Subcutaneous adipose tissue (tissue), 4 donors: Measurements from ENCODE around the gene WWC1. TPM values are rescaled to one million over a fixed set of nuclear protein-coding genes. Genes with fewer than 3 reads are reported as not detected.

Source experiments
- total RNA-seq, 4 donors: library from RNA; depleted of rRNA; stranded (reverse); fragments of >200 nt; gene quantifications; one replicate each; pipeline ENCODE4 v1.1.0, GENCODE V29; 2016
- TF ChIP-seq, protein P1 (sequence below): fragments of 450-650 bp; IDR thresholded peaks from one replicate; pipeline ENCODE4 v1.5.1; 2016; ENCODE audit warnings: low read depth, mild to moderate bottlenecking, control low read depth, antibody characterized with exemption, moderate library complexity

Gene WWC1
- total RNA-seq, 4 donors from 2014 or later, result 0.34 to 5.1 (median 1.1) TPM; not detected in 1

DNA sequence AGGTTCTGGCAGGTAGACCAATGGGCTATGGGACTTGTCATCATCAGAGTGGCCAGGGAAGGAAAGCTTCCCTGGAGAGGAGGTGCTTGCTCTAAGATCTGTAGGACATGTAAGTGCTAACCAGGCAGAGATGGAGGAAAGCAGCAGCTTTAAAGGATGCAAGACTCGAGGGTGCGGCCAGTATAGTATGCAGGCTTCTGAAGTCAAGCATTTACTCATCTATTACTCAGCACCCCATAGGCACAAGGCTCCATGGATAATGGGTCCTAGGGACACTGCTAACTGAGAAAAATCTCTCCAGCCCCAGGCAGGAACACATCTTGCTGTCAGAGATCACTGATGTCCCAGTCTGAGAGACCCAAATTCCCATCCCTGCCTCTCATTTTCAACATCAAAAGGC is 49.7 kb downstream of the WWC1 start:
- TF ChIP-seq, protein P1, sequence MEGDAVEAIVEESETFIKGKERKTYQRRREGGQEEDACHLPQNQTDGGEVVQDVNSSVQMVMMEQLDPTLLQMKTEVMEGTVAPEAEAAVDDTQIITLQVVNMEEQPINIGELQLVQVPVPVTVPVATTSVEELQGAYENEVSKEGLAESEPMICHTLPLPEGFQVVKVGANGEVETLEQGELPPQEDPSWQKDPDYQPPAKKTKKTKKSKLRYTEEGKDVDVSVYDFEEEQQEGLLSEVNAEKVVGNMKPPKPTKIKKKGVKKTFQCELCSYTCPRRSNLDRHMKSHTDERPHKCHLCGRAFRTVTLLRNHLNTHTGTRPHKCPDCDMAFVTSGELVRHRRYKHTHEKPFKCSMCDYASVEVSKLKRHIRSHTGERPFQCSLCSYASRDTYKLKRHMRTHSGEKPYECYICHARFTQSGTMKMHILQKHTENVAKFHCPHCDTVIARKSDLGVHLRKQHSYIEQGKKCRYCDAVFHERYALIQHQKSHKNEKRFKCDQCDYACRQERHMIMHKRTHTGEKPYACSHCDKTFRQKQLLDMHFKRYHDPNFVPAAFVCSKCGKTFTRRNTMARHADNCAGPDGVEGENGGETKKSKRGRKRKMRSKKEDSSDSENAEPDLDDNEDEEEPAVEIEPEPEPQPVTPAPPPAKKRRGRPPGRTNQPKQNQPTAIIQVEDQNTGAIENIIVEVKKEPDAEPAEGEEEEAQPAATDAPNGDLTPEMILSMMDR, result no peak

DNA sequence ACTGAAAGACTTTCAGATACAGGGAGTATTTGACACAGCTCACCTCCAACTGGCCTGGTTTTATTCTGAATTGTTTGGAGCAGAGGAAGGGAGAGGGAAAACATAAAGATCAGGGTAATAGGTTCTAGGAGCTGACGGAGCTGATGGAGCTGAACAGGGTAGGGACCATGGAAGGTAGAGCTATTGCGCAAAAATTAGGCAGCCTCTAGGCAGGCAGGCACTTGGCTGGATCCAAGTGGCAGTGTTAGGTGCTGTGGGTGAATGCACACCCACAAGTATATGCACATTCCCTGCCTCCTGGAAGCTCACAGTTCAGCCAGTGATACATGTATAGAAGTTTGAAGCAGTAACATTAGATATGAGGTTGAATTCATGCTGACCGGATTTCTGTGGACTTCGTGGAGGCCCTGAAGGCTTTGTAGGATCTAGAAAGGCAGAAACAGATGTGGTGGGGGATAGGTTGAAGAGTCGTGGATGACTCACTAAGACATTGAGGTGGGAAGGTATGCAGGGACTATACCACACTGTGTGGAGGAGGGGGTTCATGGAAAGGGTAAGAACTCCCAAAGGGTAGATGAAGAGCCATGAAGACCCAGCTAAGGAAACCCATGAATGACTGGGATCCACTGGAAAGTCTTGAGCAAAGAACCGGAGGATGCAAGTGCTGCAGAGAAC is 50.8 kb downstream of the WWC1 start:
- TF ChIP-seq, protein P1, result no peak

DNA sequence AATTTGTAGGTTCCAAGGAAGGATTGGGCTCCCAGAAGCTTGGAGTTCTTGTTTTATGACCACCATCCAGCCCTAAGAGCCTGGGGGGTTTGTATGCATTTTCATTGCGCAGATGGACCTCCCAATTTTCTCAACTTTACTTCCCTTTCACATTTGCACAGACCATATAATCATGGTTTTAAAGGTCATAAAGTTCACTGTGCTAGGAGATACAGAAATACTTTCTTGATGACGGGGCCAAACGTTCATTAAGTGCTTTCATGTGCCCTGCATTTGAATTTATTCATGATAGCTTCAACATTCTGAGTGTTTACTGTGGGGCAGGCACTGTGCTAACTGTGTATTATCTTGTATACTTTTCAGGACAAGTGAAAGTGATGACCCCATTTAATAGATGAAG is 51.5 kb downstream of the WWC1 start:
- TF ChIP-seq, protein P1, result no peak

DNA sequence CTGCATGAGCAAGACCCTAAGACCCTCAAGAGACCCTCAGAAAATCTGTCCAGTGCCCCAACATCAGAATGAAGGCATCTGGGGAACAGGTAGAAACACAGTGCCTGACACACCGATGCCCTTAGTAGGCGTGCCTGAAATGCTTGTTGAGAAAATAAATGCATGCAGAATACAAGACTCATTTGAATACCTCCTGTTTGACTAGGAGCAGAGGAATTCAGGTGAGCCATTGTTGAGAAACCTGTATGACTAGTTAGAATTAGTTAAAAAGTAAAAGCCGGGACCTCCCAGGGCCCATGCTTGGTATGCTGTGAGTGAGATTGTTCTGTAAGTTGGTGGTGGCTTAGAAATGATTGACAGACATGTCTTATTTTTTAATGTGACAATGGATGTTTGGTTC is 55.0 kb downstream of the WWC1 start:
- TF ChIP-seq, protein P1, result no peak

DNA sequence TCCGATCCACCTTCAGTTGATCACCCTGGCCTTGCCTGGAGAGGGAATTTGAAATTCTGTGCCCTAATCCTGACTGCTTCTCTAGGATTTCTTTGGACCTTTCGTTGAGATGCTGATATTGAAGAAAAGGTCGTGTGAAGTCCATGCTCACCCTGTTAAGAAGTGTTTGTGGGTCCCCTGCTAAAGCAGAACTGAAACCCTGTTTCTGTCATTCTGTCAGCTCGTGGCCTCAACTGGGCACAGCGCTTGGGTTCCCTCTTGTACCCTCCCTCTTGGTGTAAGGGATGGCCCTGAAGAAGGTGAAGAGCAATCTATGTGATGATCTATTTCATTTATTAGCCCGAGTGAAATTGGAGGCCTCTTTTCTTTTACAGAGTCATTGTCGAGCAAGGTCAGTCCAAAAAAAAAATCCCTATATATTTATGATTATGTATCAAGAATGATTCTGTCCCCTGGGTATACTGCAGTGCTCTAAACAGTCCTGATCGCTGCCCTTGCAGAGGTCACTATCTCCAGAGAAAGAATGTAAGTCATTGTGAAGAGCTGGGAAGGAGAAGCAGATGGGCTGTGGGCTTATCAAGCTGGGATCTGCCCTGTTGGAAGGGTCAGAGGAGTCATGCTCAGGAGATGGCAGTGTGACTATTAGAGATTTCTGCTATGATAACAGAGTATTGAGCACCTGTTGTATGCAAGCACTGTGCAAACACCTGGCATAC is 56.1 kb downstream of the WWC1 start:
- TF ChIP-seq, protein P1, result no peak

DNA sequence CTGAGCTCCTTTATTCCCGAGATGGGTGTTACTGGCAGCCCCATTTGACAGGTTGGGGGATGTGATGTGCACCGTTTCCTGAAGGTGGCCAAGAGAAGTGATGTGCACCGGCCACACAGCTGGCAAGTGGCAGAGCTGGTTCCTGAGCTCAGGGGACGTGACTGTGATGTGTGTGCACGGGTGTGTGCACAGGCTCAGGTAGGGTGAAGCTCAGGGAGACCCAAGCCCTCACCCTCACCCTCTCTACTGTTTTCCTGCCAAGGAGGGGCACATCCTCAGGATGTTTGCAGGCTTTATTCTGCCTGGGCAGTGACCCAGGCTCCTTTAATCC is 56.6 kb downstream of the WWC1 start:
- TF ChIP-seq, protein P1, result no peak

DNA sequence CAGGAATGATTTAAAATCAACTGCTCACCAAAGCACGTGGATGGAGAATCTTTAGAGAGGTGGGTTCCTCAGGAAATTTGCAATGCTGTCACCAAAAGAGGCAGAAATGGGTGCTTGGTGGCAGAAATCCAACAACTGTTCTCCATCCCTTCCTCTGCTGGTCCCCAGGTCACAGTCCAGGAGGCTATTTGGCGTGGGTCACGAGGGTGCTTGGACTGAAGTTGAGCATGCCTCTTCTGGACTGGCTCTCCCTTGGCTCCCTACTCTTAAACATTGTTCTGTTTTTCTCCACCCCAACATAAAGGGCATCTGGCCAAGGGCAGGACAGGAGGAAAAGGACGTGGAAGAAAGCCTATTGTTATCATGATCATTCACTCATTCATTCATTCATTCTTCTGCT is 58.9 kb downstream of the WWC1 start:
- TF ChIP-seq, protein P1, result no peak
